GM21825 (cell line): Measurements from ENCODE around the gene PEX1.
"Not testable (repeated sequence)": the region's sequence is repeated elsewhere in the genome, so short reads cannot be mapped to it uniquely, and the experiment has no call there.

ENCODE experiments used
- ATAC-seq: cut with Tn5 transposase; IDR thresholded peaks from one replicate; pipeline ENCODE4 v1.9.1; 2021; ENCODE audit warnings: mild to moderate bottlenecking, moderate library complexity; ENCODE audit not compliant: unreplicated experiment

The PEX1 gene

GRCh38 chr7:92461027-92462003 is 67.0 kb downstream of the PEX1 start:
- ATAC-seq, result peak; percentile 69

GRCh38 chr7:92460510-92460909 is 67.8 kb downstream of the PEX1 start:
- no peak for ATAC-seq

- ATAC-seq, result no peak
Measured at GRCh38 chr7:92460109-92460508, 68.2 kb downstream of the PEX1 start.

- ATAC-seq, result no peak
Measured at GRCh38 chr7:92456236-92456635, 72.1 kb downstream of the PEX1 start.

GRCh38 chr7:92451645-92452044 is 76.7 kb downstream of the PEX1 start:
- no peak for ATAC-seq

GRCh38 chr7:92448205-92448747 is 80.0 kb downstream of the PEX1 start:
- peak; percentile 42 for ATAC-seq

GRCh38 chr7:92447345-92448204 is 80.7 kb downstream of the PEX1 start, which contains the start of gene GATAD1:
GATAD1 (plus strand) TSS chr7:92447482; CDS start chr7:92447730, 248 bp downstream.
- peak; percentile 89 for ATAC-seq

GRCh38 chr7:92446869-92447344 is 81.4 kb downstream of the PEX1 start:
- ATAC-seq, result no peak

- not testable (repeated sequence) for ATAC-seq
Measured at GRCh38 chr7:92442720-92443119, 85.6 kb downstream of the PEX1 start.

- ATAC-seq, result no peak
Measured at GRCh38 chr7:92437956-92438491, 90.3 kb downstream of the PEX1 start.
